Heart left ventricle (tissue), 16 donors: ENCODE results near the gene ANKRD63. TPM values are rescaled to one million over a fixed set of nuclear protein-coding genes. Genes with fewer than 3 reads are reported as not detected.

ENCODE experiments used
- ATAC-seq, 4 donors: fragments of 200-7000 bp; cut with Tn5 transposase; one replicate each; pipeline ENCODE4 v1.9.1; 2020 to 2022; ENCODE audit warnings: moderate library complexity in 4 of 4, mild to moderate bottlenecking in 3 of 4, moderate number of reproducible peaks in 1 of 4
- DNase-seq, 5 donors: peaks; one replicate each; pipeline ENCODE4 v3.0.0-alpha.2; 2020
- H3K27ac ChIP-seq, 12 donors: fragments of 200-600 bp; sonication (generic) in 4 of 12; one replicate each; pipeline versions ENCODE4 v1.5.0 to v1.8.0; 2016 to 2022; ENCODE audit warnings: mild to moderate bottlenecking in 2 of 12
- H3K27me3 ChIP-seq, 9 donors: fragments of 200-600 bp; sonication (generic) in 2 of 9; one replicate each; pipeline versions ENCODE4 v1.5.1 to v1.8.0; 2016 to 2022; ENCODE audit warnings: mild to moderate bottlenecking in 3 of 9
- H3K36me3 ChIP-seq, 9 donors: fragments of 200-600 bp; sonication (generic) in 2 of 9; one replicate each; pipeline versions ENCODE4 v1.5.0 to v1.8.0; 2018 to 2022; ENCODE audit warnings: mild to moderate bottlenecking in 2 of 9
- H3K4me1 ChIP-seq, 12 donors: fragments of 200-600 bp; sonication (generic) in 4 of 12; one replicate each; pipeline versions ENCODE4 v1.5.0 to v1.8.0; 2016 to 2022; ENCODE audit warnings: mild to moderate bottlenecking in 3 of 12
- H3K4me3 ChIP-seq, 12 donors: fragments of 200-600 bp; sonication (generic) in 4 of 12; one replicate each; pipeline versions ENCODE4 v1.5.0 to v1.8.0; 2017 to 2022; ENCODE audit warnings: mild to moderate bottlenecking in 9 of 12, moderate library complexity in 4 of 12
- H3K9me3 ChIP-seq, 12 donors: fragments of 200-600 bp; sonication (generic) in 4 of 12; one replicate each; pipeline versions ENCODE4 v1.5.0 to v1.8.0; 2016 to 2022; ENCODE audit warnings: mild to moderate bottlenecking in 1 of 12
- POLR2A ChIP-seq, 2 donors: fragments of 450-650 bp; IDR thresholded peaks; one replicate each; pipeline ENCODE4 v1.6.1; 2017; ENCODE audit warnings: antibody characterized with exemption in 2 of 2, mild to moderate bottlenecking in 2 of 2, moderate library complexity in 2 of 2
- WGBS, 4 donors: extraction: QIAGEN DNeasy Blood & Tissue Kit in 2 of 4; methylation state at CpG; one replicate each; pipeline versions ENCODE4 v1.1.5 to v1.1.7; 2013 to 2018; 5-methylcytosine and 5-hydroxymethylcytosine counted together
- intact Hi-C, 10 donors: fragments of 100-400 bp; cut with DNase I; formaldehyde crosslinking; loops; one replicate each; pipeline versions ENCODE4 v1.11.1 to v1.14.2; 2022
- polyA plus RNA-seq, 2 donors: library from polyadenylated mRNA; stranded (reverse); fragments of 200-250 nt; gene quantifications; one replicate each; pipeline ENCODE4 v1.2.3, GENCODE V29; 2013
- total RNA-seq, 9 donors: library from RNA; depleted of rRNA in 2 of 9; stranded (reverse); fragments of >200 nt in 2 of 9; fragmentation: NEBNext Ultra II Directional in 3 of 9; extraction: Animal tissue kit (Norgen Biotek cat#: 25700) in 3 of 9; gene quantifications; one replicate each; pipeline versions ENCODE4 v1.1.0 to v1.2.4, GENCODE V29; 2016 to 2023
- TF ChIP-seq, protein P1 (sequence below), 12 donors: fragments of 200-600 bp; sonication (generic) in 4 of 12; IDR thresholded peaks; one replicate each; pipeline versions ENCODE4 v1.5.0 to v1.8.0; 2018 to 2022; ENCODE audit warnings: antibody characterized with exemption in 12 of 12, mild to moderate bottlenecking in 5 of 12
- donor health status: ischemic (EF 13 %, LVEDD 7.1; RV severe dilation, severe dysfunction).
- donor health status: healthy with polysubstance abuse.
- donor health status: DM: no; HTN: yes; CAD: no.
- donor health status: DM: no; HTN: no; CAD: no.
- donor health status: ischemic (EF 25% LVEDD 6.9; RV normal size, moderate dysfunction).
- donor health status: ischemic (EF 25% LVEDD 5.7; RV mildly dilated, moderate dysfunction).
- donor health status: healthy.
- donor health status: DM: yes; HTN: yes; CAD: no.
- donor health status: ischemic (EF 35%, LVEDD 5.7; RV mildly dilated, moderate dysfunction).
- donor health status: nonischemic (EF 11% LVEDD 7.7; RV severe dilation, severe dysfunction).
- donor health status: DM: yes; HTN: yes; CAD: no.
- donor health status: PGD.
- donor health status: ischemic (EF 29% LVEDD 5.4; RV normal size, mild dysfunction).
- donor health status: nonischemic (EF 23%, LVEDD 6.1; RV moderate dilation, normal function).

The ANKRD63 gene
- total and polyA plus RNA-seq, 11 donors: 0.27 to 0.57 (median 0.45) TPM; not detected in 6

DNA sequence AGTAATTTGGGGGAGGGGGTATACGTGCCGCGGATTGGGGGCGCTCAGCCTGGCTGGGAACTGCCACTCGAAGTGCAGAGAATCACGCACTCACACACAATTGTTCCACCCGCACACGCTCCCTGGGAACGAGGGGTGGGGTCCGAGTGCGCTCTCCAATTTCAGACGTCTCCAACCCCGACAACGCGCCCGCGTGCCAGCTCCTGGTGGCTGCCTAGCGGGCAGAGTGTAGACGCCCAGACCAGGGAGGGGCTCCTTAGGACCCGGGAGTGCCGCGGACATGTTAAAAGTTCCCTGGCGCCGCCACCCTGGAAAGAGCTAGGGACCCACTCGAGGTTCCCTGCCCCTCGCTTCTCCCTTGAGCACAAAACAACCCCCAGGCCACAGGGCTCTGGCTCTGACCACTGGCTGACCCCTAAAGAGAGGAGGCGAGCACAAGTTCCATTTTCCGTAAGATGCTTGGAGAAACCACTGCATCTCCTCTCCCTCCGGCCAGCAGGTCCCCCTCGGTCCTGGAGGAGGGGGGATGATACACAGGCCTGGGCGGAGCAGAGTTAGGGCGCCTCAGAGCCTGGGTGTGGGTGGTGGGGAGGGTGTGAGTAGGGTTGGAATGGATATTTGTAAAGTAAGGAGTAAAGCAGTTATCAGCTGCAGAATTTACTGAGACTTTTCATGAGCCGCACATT is 894 bp upstream of the ANKRD63 start:
- TF ChIP-seq, protein P1, sequence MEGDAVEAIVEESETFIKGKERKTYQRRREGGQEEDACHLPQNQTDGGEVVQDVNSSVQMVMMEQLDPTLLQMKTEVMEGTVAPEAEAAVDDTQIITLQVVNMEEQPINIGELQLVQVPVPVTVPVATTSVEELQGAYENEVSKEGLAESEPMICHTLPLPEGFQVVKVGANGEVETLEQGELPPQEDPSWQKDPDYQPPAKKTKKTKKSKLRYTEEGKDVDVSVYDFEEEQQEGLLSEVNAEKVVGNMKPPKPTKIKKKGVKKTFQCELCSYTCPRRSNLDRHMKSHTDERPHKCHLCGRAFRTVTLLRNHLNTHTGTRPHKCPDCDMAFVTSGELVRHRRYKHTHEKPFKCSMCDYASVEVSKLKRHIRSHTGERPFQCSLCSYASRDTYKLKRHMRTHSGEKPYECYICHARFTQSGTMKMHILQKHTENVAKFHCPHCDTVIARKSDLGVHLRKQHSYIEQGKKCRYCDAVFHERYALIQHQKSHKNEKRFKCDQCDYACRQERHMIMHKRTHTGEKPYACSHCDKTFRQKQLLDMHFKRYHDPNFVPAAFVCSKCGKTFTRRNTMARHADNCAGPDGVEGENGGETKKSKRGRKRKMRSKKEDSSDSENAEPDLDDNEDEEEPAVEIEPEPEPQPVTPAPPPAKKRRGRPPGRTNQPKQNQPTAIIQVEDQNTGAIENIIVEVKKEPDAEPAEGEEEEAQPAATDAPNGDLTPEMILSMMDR (IDR thresholded peaks at IDR 0.05): no peak
- TF ChIP-seq POLR2A (IDR thresholded peaks at IDR 0.05): no peak
- H3K4me3 ChIP-seq: no peak overlapping the region
- DNase-seq (peak in 2 of 5 donors; percentile 20 to 45), ATAC-seq (no peak)
- H3K27ac ChIP-seq: no peak overlapping the region
- H3K27me3 ChIP-seq: peaks cover 19 to 55% (median 39%) of the 10 kb centered on the region in 9 donors
- peaks cover 0 to 57% (median 30%) of the 10 kb centered on the region in 12 donors for H3K4me1 ChIP-seq
- no peaks in the 10 kb centered on the region for H3K9me3 ChIP-seq
- H3K36me3 ChIP-seq: peaks cover 0 to 18% (median 0%) of the 10 kb centered on the region in 9 donors
- WGBS, 4 donors: 53 to 73% (median 54%) methylated on average over 13 to 33 of the region's 33 CpGs
- intact Hi-C loops: loop anchor here in 1 of 10 donors (2.0 kb wide), 1 partner anchor 19 kb away; no protein-coding TSS in a partner anchor

DNA sequence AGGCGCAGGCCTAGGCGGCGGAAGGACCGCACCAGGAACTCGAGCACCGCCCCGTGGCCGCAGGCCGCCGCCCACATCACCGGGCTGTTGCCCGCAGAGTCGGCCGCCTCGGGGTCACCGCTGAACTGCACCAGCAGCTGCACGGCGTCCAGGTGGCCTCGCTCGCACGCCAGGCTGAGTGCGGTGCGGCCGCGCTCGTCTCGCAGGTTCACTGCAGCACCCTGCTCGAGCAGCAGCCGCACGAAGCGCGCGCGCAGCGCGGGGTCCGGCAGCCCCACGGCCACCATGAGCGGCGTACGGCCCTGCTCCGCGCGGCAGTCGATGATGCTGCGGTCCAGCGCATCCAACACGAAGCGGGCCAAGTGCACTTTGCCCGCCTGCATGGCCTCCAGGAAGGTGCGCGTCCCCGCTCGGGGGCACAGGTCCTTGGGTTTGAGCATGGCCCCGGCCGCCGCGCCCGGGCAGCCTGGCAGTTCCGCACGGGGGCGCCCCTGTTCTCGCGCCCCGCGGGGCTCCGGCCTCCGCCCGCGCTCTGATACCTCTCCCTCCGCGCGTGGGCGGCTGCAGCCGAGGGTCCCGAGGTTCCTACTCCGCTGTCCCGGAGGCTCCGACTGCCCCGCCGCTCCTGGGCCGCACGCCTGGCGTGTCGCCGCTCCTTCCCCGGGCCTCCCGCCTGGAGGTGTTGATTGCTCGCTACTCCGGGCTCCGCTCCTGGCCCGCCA is 556 bp downstream of the ANKRD63 start:
- H3K4me1 ChIP-seq: peaks cover 0 to 62% (median 30%) of the 10 kb centered on the region in 12 donors
- no peak for TF ChIP-seq POLR2A (IDR thresholded peaks at IDR 0.05)
- TF ChIP-seq, protein P1 (IDR thresholded peaks at IDR 0.05): peak; percentile 16 to 54 (median 37)
- H3K9me3 ChIP-seq: no peaks in the 10 kb centered on the region
- no peak overlapping the region for H3K27ac ChIP-seq
- 0 to 4% (median 1%) methylated on average over 1 to 92 of the region's 92 CpGs for WGBS, 4 donors
- DNase-seq (peak in 3 of 5 donors; percentile 37 to 79 (median 56)), ATAC-seq (peak in 2 of 4 donors; percentile 27 to 43)
- H3K27me3 ChIP-seq: peaks cover 19 to 62% (median 48%) of the 10 kb centered on the region in 9 donors
- H3K4me3 ChIP-seq: peak overlapping the region; percentile 11 to 64 (median 50)
- peaks cover 0 to 6% (median 0%) of the 10 kb centered on the region in 9 donors for H3K36me3 ChIP-seq
- intact Hi-C loops: no loop called here

DNA sequence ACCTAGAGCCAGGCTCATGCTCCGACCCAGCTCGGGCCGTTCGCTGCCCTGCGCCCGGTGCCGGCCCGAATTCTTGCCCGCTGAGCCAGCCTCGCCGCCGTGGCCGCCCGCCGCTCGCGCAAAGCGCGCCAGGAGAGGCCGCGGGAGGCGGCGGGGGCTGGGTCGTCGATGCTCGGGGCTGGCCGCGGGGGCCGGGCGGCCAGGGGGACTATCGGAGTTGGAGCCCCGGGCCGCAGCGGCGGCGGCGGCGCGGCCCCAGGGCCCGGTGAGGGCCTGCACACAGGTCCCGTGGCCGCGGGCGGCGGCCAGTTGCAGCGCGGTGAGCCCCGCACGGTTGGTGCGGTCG is 1.1 kb downstream of the ANKRD63 start:
- DNase-seq (no peak), ATAC-seq (no peak)
- intact Hi-C loops: loop anchor here in 2 of 10 donors (2.0 kb wide), 2 partner anchors 29 to 143 kb away; no protein-coding TSS in a partner anchor
- WGBS, 4 donors: 11 to 16% methylated on average over 51 of the region's 51 CpGs; no CpG with 5 or more reads in 2 of the 4 donors
- H3K27ac ChIP-seq: no peak overlapping the region
- H3K4me3 ChIP-seq: peak overlapping the region; percentile 11 to 64 (median 50)
- peaks cover 0 to 2% (median 0%) of the 10 kb centered on the region in 9 donors for H3K36me3 ChIP-seq
- peaks cover 19 to 62% (median 48%) of the 10 kb centered on the region in 9 donors for H3K27me3 ChIP-seq
- peaks cover 0 to 62% (median 29%) of the 10 kb centered on the region in 12 donors for H3K4me1 ChIP-seq
- no peak for TF ChIP-seq POLR2A (IDR thresholded peaks at IDR 0.05)
- TF ChIP-seq, protein P1 (IDR thresholded peaks at IDR 0.05): no peak
- H3K9me3 ChIP-seq: no peaks in the 10 kb centered on the region
